GM19463 (cell line): ENCODE measurements around the gene ADCYAP1R1.

Source experiments
- ATAC-seq: cut with Tn5 transposase; IDR thresholded peaks from one replicate; pipeline ENCODE4 v1.9.1; 2021; ENCODE audit warnings: mild to moderate bottlenecking, moderate library complexity; ENCODE audit not compliant: unreplicated experiment

Gene ADCYAP1R1

GRCh38 chr7:31082447-31082846 lies 30.3 kb downstream of the ADCYAP1R1 start:
- ATAC-seq: no peak

DNA sequence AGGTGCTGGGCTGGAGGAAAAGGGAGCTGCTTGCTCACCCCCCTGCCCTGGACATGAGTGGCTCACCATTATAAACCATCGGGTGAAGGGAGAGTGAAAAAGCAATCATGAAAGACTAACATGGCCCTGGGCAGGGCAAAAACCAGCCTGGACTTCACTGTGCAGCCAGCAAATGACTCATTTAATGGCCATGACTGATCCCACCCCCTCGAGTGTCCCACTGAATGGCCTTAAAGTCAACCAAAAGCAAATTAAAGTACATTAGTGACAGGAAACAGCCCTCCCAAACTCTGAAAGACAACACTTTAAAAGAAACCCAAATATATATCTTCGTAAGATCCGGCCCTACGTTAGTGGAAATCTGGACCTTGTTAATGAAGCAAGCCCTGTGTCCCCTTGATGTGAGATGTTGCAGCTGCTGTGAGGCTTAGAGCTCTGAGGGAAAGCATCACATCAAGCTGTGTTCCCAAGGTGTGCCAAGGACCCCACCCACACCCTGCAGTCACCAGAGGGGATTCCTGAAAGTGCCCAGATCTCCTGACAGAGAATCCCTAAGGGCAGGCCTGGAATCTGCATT lies 31.2 kb downstream of the ADCYAP1R1 start:
- no peak for ATAC-seq

GRCh38 chr7:31084226-31084625 lies 32.1 kb downstream of the ADCYAP1R1 start:
- no peak for ATAC-seq

DNA sequence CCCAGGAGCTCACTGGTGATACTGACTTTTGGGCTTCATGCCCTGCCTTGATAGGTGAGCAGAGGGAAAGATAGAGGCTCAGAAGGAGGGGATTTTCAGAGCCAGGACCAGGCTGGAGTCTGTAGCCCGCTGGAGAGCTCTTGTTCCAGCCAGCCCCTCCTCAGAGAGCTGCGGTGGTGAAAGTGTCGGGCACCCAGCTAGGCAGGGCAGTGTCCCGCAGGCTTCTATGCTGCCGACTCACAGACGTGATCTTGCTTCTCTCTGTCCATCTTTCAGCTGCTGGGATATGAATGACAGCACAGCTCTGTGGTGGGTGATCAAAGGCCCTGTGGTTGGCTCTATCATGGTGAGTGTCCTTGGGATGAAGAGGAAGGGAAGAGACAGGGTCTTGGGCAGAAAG lies 35.2 kb downstream of the ADCYAP1R1 start:
- no peak for ATAC-seq

GRCh38 chr7:31091924-31092434 lies 39.9 kb downstream of the ADCYAP1R1 start:
- ATAC-seq: no peak

GRCh38 chr7:31092606-31093005 lies 40.5 kb downstream of the ADCYAP1R1 start:
- no peak for ATAC-seq

DNA sequence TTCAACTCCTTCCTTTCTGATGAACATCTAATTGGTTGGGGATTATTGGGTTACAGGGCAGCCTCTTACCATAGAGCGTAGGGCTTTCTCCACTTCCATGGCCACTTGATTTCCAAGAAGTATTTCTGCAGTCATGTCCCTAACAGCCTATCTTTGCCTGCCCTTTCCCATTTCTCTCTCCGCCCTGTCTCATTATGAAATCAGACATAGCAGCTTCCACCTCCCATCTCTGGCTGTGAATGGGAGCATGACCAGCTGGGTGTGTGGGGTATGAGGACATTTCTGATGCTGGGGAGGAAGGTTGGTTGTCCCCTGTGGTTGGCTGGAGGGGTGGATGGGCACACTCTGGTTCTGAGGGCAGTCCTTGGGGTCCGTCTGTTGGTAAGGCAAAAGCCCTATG lies 41.2 kb downstream of the ADCYAP1R1 start:
- ATAC-seq: no peak

GRCh38 chr7:31094271-31094670 lies 42.2 kb downstream of the ADCYAP1R1 start:
- ATAC-seq: no peak

GRCh38 chr7:31095286-31096197 lies 43.4 kb downstream of the ADCYAP1R1 start:
- ATAC-seq: no peak

GRCh38 chr7:31096198-31096876 lies 44.2 kb downstream of the ADCYAP1R1 start:
- ATAC-seq: no peak

GRCh38 chr7:31096877-31097258 lies 44.8 kb downstream of the ADCYAP1R1 start:
- ATAC-seq: no peak

DNA sequence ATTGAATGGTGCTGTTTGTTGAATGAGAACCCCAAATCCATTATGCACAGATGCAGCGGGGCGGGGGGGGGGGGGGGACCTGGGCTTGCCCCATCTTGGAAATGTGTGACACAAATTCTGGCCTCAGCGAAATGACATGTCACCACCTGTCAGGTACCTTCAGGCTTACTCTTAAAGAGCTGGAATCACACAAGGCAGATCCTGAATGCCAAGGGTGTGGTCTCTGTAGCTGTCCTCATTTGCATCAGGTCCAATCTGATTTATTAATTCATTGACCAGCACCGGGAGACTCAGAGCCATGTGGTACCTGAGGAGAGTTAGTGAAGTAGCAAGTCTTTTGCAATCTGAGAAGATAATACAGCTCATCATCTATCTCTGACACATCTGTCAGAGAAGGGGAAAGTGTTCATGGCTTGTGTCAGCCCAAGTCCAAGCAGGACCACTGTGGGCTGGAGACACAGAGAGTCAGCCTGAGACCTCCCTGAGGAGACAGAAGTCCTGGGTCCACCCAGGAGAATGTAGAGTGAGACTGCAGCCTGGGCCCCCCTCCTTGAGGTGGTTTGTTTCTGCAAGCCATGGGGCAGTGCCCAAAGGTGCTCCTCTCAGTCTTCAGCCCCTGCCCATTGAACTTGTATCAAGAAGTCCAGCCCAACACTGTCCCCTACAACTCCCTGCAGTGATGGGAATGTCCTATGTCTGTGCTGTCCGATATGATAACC lies 46.7 kb downstream of the ADCYAP1R1 start:
- no peak for ATAC-seq

DNA sequence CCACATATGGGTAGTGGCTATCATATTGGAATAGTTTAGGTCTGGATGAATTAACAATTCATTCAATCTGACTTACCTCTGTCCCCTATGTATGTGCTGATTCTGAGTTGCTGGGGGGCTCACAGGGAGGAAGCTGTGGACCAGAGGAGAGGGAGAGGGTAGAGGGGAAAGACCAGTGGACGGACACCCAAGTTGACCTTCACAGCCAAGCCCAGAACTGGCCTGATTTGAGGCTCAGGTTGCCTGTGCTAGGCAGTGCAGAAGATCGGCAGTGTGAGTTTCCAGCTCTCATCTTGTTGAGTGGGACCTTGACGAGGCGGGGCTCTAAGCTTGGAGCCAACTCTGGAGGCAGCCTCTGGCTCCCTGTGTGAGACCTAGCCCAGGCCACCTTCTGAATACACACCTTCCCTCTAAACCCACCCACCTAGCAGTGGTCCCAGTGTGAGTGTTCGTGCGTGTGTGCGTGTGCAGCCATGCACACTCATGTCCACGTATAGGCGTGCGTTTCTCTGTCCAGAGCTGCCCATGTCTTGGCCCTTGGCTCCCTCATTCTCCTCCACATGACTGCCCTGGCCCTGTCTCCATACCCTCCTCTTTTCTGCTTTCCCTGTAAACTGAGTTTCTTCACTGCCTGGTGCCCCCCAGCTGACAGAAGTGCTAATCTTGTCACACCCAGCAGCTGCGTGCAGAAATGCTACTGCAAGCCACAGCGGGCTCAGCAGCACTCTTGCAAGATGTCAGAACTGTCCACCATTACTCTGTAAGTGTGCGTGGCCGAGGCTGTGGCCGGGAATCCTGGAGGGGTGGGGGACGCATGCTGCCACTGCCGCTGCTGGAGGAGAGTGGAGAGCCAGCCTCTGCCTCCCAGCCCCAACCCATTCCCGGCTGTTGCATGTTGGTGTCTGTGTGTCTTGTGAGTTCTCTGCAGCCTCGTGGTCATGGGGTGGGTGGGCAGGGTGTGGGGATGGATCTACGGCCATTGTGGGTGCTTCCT lies 47.6 kb downstream of the ADCYAP1R1 start:
- no peak for ATAC-seq

DNA sequence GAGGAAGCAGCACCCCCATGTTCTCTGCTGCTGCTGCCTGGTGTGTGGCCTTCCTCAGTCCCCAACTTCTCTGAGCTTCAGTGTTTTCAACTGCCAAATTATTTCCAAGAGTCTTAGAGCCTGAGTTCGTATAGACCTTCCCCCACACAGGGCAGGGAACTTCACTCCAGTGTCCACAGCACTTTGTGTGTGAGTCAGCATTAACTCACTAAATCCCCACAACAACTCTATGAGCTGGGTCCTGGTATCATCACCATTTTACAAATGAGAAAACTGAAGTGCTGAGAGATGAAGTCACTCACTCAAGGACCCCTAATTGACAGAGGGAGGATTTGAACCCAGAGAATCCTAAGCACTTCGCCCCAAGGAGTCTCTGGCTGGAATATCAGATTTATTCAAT lies 48.3 kb downstream of the ADCYAP1R1 start:
- ATAC-seq: no peak

DNA sequence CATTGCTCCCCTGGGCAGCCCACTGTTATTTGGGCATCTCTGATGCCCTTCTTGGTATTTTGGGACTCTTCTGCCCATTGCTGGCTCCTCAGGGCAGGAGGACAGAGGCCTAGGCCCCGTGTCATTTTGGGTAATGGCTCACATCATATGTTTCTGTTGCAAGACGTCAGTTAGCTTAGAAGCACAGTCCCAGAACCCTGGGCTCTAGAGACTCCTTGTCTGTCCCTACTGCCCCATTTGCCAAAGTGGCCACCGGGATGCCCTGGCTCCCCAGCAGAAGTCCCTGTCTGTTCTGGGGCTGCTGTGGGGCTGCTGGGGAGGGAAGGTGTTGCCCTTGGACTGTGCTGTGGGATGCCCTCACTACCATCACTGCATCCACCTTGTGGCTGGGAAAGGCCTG lies 48.8 kb downstream of the ADCYAP1R1 start:
- no peak for ATAC-seq

DNA sequence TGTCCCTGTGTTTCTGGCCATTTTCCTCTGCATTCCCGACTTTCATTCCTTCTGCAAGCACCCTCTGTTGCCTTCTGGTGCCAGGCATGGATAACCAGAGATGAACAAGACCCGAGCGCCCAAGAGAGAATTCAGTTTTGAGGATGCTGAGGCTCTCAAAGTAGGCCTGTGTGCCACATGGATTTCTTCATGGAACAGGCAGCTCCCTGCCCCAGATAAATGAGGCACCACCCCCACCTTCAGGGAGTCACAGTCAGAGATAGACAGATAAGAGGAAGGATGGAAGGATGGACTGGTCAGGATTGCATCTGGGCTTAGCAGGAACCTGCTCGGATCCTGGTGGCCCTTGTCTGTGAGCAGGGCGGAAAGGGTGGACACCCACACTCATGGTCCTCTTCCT lies 49.4 kb downstream of the ADCYAP1R1 start:
- ATAC-seq: no peak

DNA sequence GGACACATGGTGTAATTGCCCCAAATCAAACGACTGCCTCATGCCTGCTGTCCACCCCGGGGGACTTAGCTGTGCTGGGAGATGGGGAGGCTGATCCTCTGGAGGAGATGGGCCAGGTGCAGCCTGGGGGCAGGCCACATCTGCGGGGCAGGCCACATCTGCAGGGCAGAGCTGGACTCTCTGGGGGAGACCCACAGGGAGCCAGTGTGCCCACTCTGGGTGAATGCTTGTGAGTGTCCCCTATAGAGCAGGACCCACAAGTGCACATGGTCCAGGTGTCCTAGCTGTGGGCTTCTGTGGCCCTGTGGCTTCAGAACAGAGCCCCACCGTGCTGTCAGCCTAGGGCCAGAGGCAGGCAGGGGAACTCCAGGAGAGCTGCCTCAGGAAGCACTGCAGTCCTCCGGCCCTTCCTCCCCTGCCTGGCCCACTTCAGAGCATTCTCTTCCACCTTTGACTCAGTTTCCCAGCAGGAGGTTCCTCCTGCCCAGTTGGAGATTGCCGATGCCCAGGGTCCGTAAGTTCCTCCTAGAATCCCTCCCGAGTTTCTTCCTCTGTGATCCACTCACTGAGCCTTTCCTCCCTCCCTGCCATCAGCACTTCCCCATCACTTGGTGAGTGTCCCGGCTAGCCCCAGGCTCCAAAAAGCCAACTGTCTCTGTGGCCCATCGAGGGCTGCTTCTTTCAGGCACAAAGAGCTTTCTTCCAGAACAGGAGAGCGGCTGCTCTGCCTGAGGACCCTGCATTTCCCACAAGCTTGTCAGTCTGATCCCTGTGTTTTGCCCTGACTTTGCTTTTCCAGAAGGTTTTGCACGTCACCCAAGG lies 50.3 kb downstream of the ADCYAP1R1 start:
- ATAC-seq: no peak

GRCh38 chr7:31102973-31103850 lies 51.1 kb downstream of the ADCYAP1R1 start:
- ATAC-seq: no peak
